Anterior cingulate cortex (tissue), 58 donors: Measurements from ENCODE around the gene NPC1L1.

ENCODE experiments used
- DNase-seq, 58 donors: peaks; one replicate each; lab custom pipeline; 2025; lab: John Stamatoyannopoulos, UW

Gene NPC1L1

GRCh38 chr7:44537442-44537841, 3.7 kb downstream of the NPC1L1 start:
- DNase-seq = no peak

GRCh38 chr7:44536090-44536489, 5.0 kb downstream of the NPC1L1 start:
- no peak for DNase-seq

- DNase-seq = no peak
These were observed 5.6 kb downstream of the NPC1L1 start for GRCh38 chr7:44535348-44536064.

- DNase-seq = no peak
These were observed 6.6 kb downstream of the NPC1L1 start for GRCh38 chr7:44534501-44534900.

GRCh38 chr7:44534087-44534486, 7.0 kb downstream of the NPC1L1 start:
- no peak for DNase-seq

GRCh38 chr7:44533301-44534055, 7.7 kb downstream of the NPC1L1 start:
- no peak for DNase-seq

- DNase-seq = no peak
These were observed 9.4 kb downstream of the NPC1L1 start for GRCh38 chr7:44531421-44532380.

GRCh38 chr7:44530990-44531389, 10.1 kb downstream of the NPC1L1 start:
- no peak for DNase-seq

- DNase-seq = no peak
These were observed 16.2 kb downstream of the NPC1L1 start for GRCh38 chr7:44524811-44525388.

- DNase-seq = no peak
These were observed 18.8 kb downstream of the NPC1L1 start for GRCh38 chr7:44522315-44522714.

- no peak for DNase-seq
These were observed 19.6 kb downstream of the NPC1L1 start for GRCh38 chr7:44521347-44522095.

- no peak for DNase-seq
These were observed 20.6 kb downstream of the NPC1L1 start for GRCh38 chr7:44520574-44520973.

- DNase-seq = no peak
These were observed 21.6 kb downstream of the NPC1L1 start for GRCh38 chr7:44519546-44519945.

- no peak for DNase-seq
These were observed 22.4 kb downstream of the NPC1L1 start for GRCh38 chr7:44518761-44519160.

- no peak for DNase-seq
These were observed 24.0 kb downstream of the NPC1L1 start for GRCh38 chr7:44517175-44517574.

- DNase-seq = no peak
These were observed 25.4 kb downstream of the NPC1L1 start for GRCh38 chr7:44515590-44516268.

GRCh38 chr7:44512736-44513135, 28.4 kb downstream of the NPC1L1 start:
- no peak for DNase-seq

GRCh38 chr7:44511863-44512468, 29.2 kb downstream of the NPC1L1 start:
- DNase-seq = no peak

- no peak for DNase-seq
These were observed 29.9 kb downstream of the NPC1L1 start for GRCh38 chr7:44511236-44511635.
